Urinary bladder (tissue), 4 donors: ENCODE data around the gene E2F8. TPM values are rescaled to one million over a fixed set of nuclear protein-coding genes. Genes with fewer than 3 reads are reported as not detected.
A peak's percentile ranks its signal among the peaks of the same experiment; 100 is the strongest.
"Not testable (repeated sequence)": the region's sequence is repeated elsewhere in the genome, so short reads cannot be mapped to it uniquely, and the experiment has no call there.

Experiments used
- DNase-seq: peaks from one replicate; pipeline ENCODE4 v3.0.0-alpha.2; 2015; ENCODE audit errors: extremely low spot score
- H3K27ac ChIP-seq: one replicate; pipeline ENCODE4 v1.5.1; 2013; ENCODE audit warnings: low read depth, mild to moderate bottlenecking, moderate library complexity
- H3K36me3 ChIP-seq: one replicate; pipeline ENCODE4 v1.6.1; 2013; ENCODE audit warnings: mild to moderate bottlenecking, moderate library complexity; ENCODE audit not compliant: insufficient read depth
- H3K4me1 ChIP-seq: one replicate; pipeline ENCODE4 v1.6.1; 2013; ENCODE audit warnings: mild to moderate bottlenecking, moderate library complexity; ENCODE audit not compliant: insufficient read depth
- H3K4me3 ChIP-seq: one replicate; pipeline ENCODE4 v1.5.1; 2013; ENCODE audit warnings: low read depth, low read length
- WGBS: extraction: QIAGEN DNeasy Blood & Tissue Kit; methylation state at CpG from one replicate; pipeline ENCODE4 v1.1.7; 2013; 5-methylcytosine and 5-hydroxymethylcytosine counted together
- polyA plus RNA-seq: library from polyadenylated mRNA; stranded (reverse); fragments of 200-250 nt; gene quantifications from one replicate; pipeline ENCODE4 v1.2.3, GENCODE V29; 2013
- total RNA-seq: library from RNA; depleted of rRNA; stranded (reverse); fragments of >200 nt; gene quantifications from one replicate; pipeline ENCODE4 v1.2.3, GENCODE V29; 2014
- donor health status: healthy with polysubstance abuse.
- donor health status: healthy.

E2F8 gene
- total and polyA plus RNA-seq, 2 donors, result 0.41 to 4.8 TPM

GRCh38 chr11:19263333-19263732 lies 22.6 kb upstream of the E2F8 start:
- no peaks in the 10 kb centered on the region for H3K36me3 ChIP-seq
- H3K4me3 ChIP-seq, result no peak overlapping the region
- 71% methylated on average over 3 of the region's 3 CpGs for WGBS
- no peak for DNase-seq
- no peak overlapping the region for H3K27ac ChIP-seq
- H3K4me1 ChIP-seq, result no peaks in the 10 kb centered on the region

GRCh38 chr11:19259487-19260345 lies 19.0 kb upstream of the E2F8 start:
- H3K27ac ChIP-seq, result no peak overlapping the region
- no peak overlapping the region for H3K4me3 ChIP-seq
- 50% methylated on average over 6 of the region's 6 CpGs for WGBS
- DNase-seq, result no peak
- no peaks in the 10 kb centered on the region for H3K4me1 ChIP-seq
- H3K36me3 ChIP-seq, result no peaks in the 10 kb centered on the region

- H3K36me3 ChIP-seq, result no peaks in the 10 kb centered on the region
- 77% methylated on average over 4 of the region's 4 CpGs for WGBS
- H3K27ac ChIP-seq, result no peak overlapping the region
- H3K4me3 ChIP-seq, result no peak overlapping the region
- no peaks in the 10 kb centered on the region for H3K4me1 ChIP-seq
- DNase-seq, result no peak
Measured at GRCh38 chr11:19258641-19259230, 18.0 kb upstream of the E2F8 start.

DNA sequence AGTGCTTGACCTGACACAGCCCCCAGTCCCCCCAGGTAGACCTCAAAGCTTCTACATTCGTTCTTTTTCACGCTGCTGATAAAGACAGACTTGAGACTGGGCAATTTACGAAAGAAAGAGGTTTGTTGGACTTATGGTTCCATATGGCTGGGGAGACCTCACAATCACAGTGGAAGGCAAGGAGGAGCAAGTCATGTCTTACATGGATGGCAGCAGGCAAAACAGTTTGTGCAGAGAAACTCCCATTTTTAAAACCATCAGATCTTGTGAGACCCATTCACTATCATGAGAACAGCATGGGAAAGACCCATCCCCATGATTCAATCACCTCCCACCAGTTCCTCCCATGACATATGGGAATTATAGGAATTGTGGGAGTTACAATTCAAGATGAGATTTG lies 13.7 kb upstream of the E2F8 start:
- 75% methylated on average over 3 of the region's 3 CpGs for WGBS
- H3K27ac ChIP-seq, H3K36me3 ChIP-seq, DNase-seq, H3K4me1 ChIP-seq, H3K4me3 ChIP-seq: not testable (repeated sequence)

DNA sequence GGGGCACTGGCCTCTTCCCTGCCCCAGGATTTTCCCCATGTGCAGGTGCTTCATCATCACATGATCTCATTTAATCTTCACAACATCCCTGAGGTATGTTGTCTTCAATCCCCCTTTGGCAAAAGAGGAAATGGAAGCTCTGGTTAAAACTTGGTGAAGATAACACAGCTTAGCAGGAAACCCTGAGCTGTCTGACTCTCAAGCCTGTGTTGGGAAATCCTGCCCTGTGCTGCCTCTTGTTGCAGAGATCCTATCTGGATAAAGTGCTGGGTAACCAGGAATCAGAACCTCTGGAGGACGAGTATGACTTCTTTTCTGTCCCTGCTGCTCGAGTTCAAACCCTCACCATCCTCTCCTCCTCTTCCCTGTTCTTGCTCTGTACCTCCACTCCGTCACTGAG lies 13.1 kb upstream of the E2F8 start:
- H3K4me1 ChIP-seq, result no peaks in the 10 kb centered on the region
- 65% methylated on average over 3 of the region's 3 CpGs for WGBS
- DNase-seq, result no peak
- no peak overlapping the region for H3K4me3 ChIP-seq
- H3K36me3 ChIP-seq, result no peaks in the 10 kb centered on the region
- no peak overlapping the region for H3K27ac ChIP-seq

GRCh38 chr11:19253153-19253745 lies 12.5 kb upstream of the E2F8 start:
- Histone ChIP-seq H3K4me1 (no peaks in the 10 kb centered on the region), H3K4me3 (no peak overlapping the region), H3K27ac (no peak overlapping the region), H3K36me3 (no peaks in the 10 kb centered on the region)
- 55% methylated on average over 7 of the region's 7 CpGs for WGBS
- no peak for DNase-seq

DNA sequence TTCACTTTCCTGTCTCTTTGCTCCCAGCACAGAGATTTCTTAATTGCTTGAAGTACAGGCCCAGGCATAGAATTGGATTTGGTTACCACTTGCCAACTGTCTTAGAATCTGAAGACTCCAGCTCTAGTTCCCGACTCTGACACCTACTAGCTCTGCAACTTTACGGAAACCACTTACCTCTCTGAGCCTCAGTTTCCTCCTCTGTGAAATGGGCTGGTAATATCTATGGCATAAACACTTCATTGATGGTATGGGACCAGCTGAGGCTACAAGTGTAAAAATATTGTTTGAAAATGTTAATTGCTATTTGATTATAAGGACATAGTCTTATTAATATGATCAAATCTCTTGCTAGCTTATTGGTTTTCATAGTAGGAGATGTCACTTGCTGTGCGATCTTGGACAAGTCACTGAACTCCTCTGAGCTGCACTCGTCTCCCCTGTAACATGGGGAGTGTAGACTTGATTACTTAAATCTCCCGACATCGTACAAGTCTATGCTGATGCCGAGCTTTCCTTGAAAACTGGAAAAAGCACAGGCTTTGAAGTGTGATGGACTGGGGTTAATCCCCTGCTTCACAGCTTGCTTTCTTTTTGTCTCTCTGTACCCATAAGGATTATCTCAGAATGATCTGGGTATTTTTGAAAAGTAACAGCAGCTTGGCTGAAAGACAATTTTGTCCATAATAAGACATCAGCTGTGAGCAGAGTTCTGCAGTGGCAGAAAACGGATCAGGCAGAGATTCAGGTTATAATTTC lies 11.8 kb upstream of the E2F8 start:
- Histone ChIP-seq H3K36me3 (no peaks in the 10 kb centered on the region), H3K4me3 (no peak overlapping the region), H3K27ac (no peak overlapping the region), H3K4me1 (no peaks in the 10 kb centered on the region)
- no peak for DNase-seq
- WGBS, result 58% methylated on average over 8 of the region's 8 CpGs

GRCh38 chr11:19251577-19251976 lies 10.8 kb upstream of the E2F8 start:
- Histone ChIP-seq H3K27ac (no peak overlapping the region), H3K4me1 (no peaks in the 10 kb centered on the region), H3K4me3 (no peak overlapping the region), H3K36me3 (no peaks in the 10 kb centered on the region)
- DNase-seq, result no peak

DNA sequence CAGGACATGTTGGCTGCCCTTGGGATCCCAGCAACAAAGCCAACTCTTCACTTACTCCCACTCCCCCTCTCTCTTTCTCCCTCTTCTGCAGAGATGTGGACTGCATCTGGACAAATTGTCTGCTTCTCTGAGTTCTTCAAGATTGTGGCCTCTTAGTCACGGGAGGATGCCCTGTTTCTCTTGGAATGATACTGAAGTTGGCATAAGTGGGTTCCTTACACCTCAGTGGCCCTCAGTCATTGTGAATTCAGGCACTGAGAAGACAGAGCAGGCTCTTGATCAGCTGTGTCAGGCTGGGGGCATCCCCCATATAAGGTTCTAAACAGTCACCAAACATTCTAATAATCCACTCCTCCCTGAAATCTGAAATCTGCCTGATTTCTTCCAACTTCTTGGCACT lies 6.1 kb upstream of the E2F8 start:
- no peak for DNase-seq
- H3K4me3 ChIP-seq, result no peak overlapping the region
- no peaks in the 10 kb centered on the region for H3K36me3 ChIP-seq
- WGBS, result 90% methylated on average over 1 of the region's 1 CpG
- H3K4me1 ChIP-seq, result no peaks in the 10 kb centered on the region
- no peak overlapping the region for H3K27ac ChIP-seq

DNA sequence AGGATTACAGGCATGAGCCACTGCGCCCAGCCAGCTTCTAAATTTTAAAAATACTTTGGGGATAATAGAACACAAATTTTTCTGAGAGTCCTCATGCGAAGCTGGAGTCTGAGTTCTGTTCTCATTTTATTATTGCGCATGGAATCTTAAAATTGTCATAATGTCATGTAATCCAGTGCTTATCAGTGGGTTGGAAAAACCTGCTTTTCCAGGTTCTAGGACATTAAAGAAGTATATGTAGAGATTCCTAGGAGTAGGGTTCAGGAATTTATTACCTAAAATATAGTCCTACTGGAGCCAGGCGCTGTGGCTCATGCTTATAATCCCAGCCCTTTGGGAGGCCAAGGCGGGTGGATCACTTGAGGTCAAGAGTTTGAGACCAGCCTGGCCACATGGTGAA lies 4.6 kb upstream of the E2F8 start:
- WGBS, result 80% methylated on average over 5 of the region's 5 CpGs
- DNase-seq, result no peak

DNA sequence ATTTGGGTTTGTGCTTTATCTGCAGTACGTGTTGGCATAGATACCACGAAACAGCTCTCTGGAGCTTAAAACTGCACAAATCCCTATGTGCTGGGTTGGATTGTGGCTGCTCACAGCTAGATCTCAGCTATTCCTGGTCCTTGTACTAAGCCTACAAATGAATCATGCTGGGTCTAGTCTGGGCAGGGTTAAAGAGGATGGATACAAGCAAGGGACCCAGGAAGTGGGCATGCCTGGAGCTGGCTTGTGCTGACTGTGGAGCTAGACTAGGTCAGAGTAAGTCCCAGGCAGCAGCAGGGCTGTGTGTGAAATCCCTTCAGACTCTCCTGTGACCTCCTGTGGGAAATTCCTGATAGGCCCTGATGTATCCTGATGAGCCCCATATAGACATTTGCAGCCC lies 3.9 kb upstream of the E2F8 start:
- Histone ChIP-seq H3K4me3 (no peak overlapping the region), H3K4me1 (no peaks in the 10 kb centered on the region), H3K27ac (no peak overlapping the region), H3K36me3 (no peaks in the 10 kb centered on the region)
- DNase-seq, result no peak
- 64% methylated on average over 2 of the region's 2 CpGs for WGBS

More for the DNA sequence above, 4.6 kb upstream of the E2F8 start:
- no peaks in the 10 kb centered on the region for H3K4me1 ChIP-seq
- no peak overlapping the region for H3K27ac ChIP-seq
- no peak overlapping the region for H3K4me3 ChIP-seq
- H3K36me3 ChIP-seq, result no peaks in the 10 kb centered on the region

DNA sequence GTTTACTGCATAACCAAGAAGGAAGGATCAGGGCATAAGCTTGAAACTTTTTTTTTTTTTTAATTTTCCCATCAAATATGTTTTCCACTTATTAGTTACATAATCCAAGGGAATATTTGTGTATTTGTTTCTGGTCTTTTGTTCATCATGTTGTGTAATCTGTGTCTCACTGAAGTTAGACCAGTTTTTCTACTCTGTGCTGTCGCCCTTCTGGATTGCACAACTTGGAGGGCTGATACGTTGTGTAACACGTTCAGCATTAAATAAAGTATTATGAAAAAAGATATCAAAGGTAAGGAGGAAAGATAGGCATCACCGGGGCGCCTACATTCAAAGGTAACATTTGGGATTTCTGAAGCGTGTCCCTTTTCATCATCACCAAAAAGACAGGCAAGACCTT lies 3.3 kb upstream of the E2F8 start:
- no peaks in the 10 kb centered on the region for H3K4me1 ChIP-seq
- peak; percentile 61 for DNase-seq
- no peak overlapping the region for H3K27ac ChIP-seq
- H3K36me3 ChIP-seq, result no peaks in the 10 kb centered on the region
- H3K4me3 ChIP-seq, result no peak overlapping the region
- WGBS, result 67% methylated on average over 6 of the region's 6 CpGs

- Histone ChIP-seq H3K27ac (no peak overlapping the region), H3K4me3 (no peak overlapping the region), H3K4me1 (no peaks in the 10 kb centered on the region), H3K36me3 (no peaks in the 10 kb centered on the region)
- DNase-seq, result no peak
Measured at GRCh38 chr11:19243613-19244012, 2.9 kb upstream of the E2F8 start.

GRCh38 chr11:19243143-19243542 lies 2.4 kb upstream of the E2F8 start:
- H3K4me1 ChIP-seq, result no peaks in the 10 kb centered on the region
- 57% methylated on average over 5 of the region's 5 CpGs for WGBS
- no peak overlapping the region for H3K4me3 ChIP-seq
- no peak overlapping the region for H3K27ac ChIP-seq
- no peaks in the 10 kb centered on the region for H3K36me3 ChIP-seq
- DNase-seq, result no peak
